Activated naive CD4-positive, alpha-beta T cell treated with anti-CD3 and anti-CD28 coated beads, Interleukin-2, amount 10 ng/mL, durations not matched to agents 7 days and 5 days (primary cell): ENCODE results near the gene CPNE5.

Experiments used
- CTCF ChIA-PET: fragments of 350-600 bp; sonication (Branson Sonifier 250); formaldehyde crosslinking; loops from one replicate; lab custom pipeline; 2021; ENCODE audit warnings: antibody characterized with exemption; lab: Charles Lee
- DNase-seq: peaks from one replicate; pipeline ENCODE4 v3.0.0-alpha.2; 2020
- H3K27ac Mint-ChIP-seq: one replicate; pipeline ENCODE4 v1.8.0; 2021; ENCODE audit warnings: mild to moderate bottlenecking, moderate library complexity, mixed read lengths
- H3K27me3 Mint-ChIP-seq: one replicate; pipeline ENCODE4 v1.8.0; 2021; ENCODE audit warnings: mild to moderate bottlenecking, mixed read lengths
- H3K36me3 Mint-ChIP-seq: one replicate; pipeline ENCODE4 v1.8.0; 2021; ENCODE audit warnings: mixed read lengths
- H3K4me1 Mint-ChIP-seq: one replicate; pipeline ENCODE4 v1.8.0; 2021; ENCODE audit warnings: mixed read lengths
- H3K4me3 Mint-ChIP-seq: one replicate; pipeline ENCODE4 v1.8.0; 2021; ENCODE audit warnings: mild to moderate bottlenecking, moderate library complexity, mixed read lengths
- H3K9me3 Mint-ChIP-seq: one replicate; pipeline ENCODE4 v1.8.0; 2021; ENCODE audit warnings: mixed read lengths

CPNE5 gene

GRCh38 chr6:36850021-36850420 lies 10.8 kb upstream of the CPNE5 start:
- peaks cover 23% of the 10 kb centered on the region for H3K27me3 Mint-ChIP-seq
- DNase-seq: no peak
- H3K27ac Mint-ChIP-seq: no peak overlapping the region
- H3K4me1 Mint-ChIP-seq: no peaks in the 10 kb centered on the region
- CTCF ChIA-PET: interaction anchor here (0.7 to 9.5 kb wide), 9 partner anchors 11 to 83 kb away, joined by 3 to 149 read pairs (median 12); partner anchors contain the start of gene PPIL1
- peaks cover 34% of the 10 kb centered on the region for H3K36me3 Mint-ChIP-seq
- H3K4me3 Mint-ChIP-seq: no peak overlapping the region
- peaks cover 2% of the 10 kb centered on the region for H3K9me3 Mint-ChIP-seq

- Mint-ChIP-seq H3K4me3 (no peak overlapping the region), H3K27ac (no peak overlapping the region), H3K27me3 (peaks cover 27% of the 10 kb centered on the region), H3K9me3 (peaks cover 2% of the 10 kb centered on the region), H3K36me3 (peaks cover 26% of the 10 kb centered on the region), H3K4me1 (no peaks in the 10 kb centered on the region)
- no peak for DNase-seq
- CTCF ChIA-PET: interaction anchor here (0.9 to 9.5 kb wide), 12 partner anchors 8 to 169 kb away, joined by 3 to 149 read pairs (median 4); no protein-coding TSS in a partner anchor
Measured at GRCh38 chr6:36848658-36849441, 9.6 kb upstream of the CPNE5 start.

DNA sequence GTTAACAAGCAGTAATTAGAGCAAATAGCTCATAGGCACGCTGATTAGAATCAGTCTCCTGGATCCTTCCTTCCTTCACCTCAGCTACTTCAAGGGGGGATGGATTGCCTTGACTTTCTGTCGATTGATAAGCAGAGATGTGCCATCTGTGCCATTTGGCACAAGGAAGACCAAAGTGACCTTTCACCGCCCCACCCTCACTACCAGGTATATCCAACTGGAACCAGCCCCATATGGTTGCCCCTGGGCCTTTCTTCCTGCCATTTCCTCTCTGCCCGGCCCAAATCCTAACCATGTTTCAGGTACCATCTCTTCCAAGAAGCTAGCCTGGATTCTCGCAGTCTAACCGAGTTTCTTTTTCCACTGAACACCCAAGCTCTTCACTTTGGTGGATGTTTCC lies 8.7 kb upstream of the CPNE5 start:
- Mint-ChIP-seq H3K36me3 (peaks cover 18% of the 10 kb centered on the region), H3K27me3 (peaks cover 32% of the 10 kb centered on the region), H3K4me3 (no peak overlapping the region), H3K9me3 (peaks cover 2% of the 10 kb centered on the region), H3K27ac (no peak overlapping the region), H3K4me1 (no peaks in the 10 kb centered on the region)
- DNase-seq: no peak
- CTCF ChIA-PET: interaction anchor here (1.0 to 9.5 kb wide), 8 partner anchors 10 to 89 kb away, joined by 3 to 149 read pairs (median 3); no protein-coding TSS in a partner anchor

DNA sequence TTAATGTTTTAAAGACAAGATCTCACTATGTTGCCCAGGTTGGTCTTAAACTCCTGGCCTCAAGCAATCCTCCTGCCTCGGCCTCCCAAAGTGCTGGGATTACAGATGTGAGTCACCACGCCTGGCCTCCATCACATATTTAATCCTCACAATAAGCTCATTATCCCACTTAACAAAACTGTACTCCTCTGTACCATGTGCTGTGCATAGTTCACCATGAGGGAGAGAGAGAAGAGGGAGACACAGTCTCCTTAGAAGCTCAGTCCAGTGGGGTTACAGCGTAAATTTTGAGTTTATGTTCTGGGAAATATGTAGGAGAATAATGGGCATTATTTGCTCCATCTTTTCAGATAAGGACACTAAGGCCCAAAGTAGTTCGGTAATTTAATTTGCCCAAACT lies 7.9 kb upstream of the CPNE5 start:
- peaks cover 16% of the 10 kb centered on the region for H3K36me3 Mint-ChIP-seq
- no peaks in the 10 kb centered on the region for H3K4me1 Mint-ChIP-seq
- H3K4me3 Mint-ChIP-seq: no peak overlapping the region
- CTCF ChIA-PET: interaction anchor here (0.5 to 9.5 kb wide), 8 partner anchors 9 to 81 kb away, joined by 3 to 149 read pairs (median 4); no protein-coding TSS in a partner anchor
- no peak for DNase-seq
- H3K9me3 Mint-ChIP-seq: peaks cover 2% of the 10 kb centered on the region
- H3K27ac Mint-ChIP-seq: no peak overlapping the region
- H3K27me3 Mint-ChIP-seq: peaks cover 37% of the 10 kb centered on the region

GRCh38 chr6:36845233-36845632 lies 6.0 kb upstream of the CPNE5 start:
- Mint-ChIP-seq H3K36me3 (peaks cover 4% of the 10 kb centered on the region), H3K4me3 (no peak overlapping the region), H3K27me3 (peaks cover 49% of the 10 kb centered on the region), H3K4me1 (peaks cover 9% of the 10 kb centered on the region), H3K27ac (no peak overlapping the region), H3K9me3 (no peaks in the 10 kb centered on the region)
- CTCF ChIA-PET: interaction anchor here (9.5 kb wide), 1 partner anchor 79 kb away, joined by 149 read pairs; no protein-coding TSS in a partner anchor
- DNase-seq: no peak

DNA sequence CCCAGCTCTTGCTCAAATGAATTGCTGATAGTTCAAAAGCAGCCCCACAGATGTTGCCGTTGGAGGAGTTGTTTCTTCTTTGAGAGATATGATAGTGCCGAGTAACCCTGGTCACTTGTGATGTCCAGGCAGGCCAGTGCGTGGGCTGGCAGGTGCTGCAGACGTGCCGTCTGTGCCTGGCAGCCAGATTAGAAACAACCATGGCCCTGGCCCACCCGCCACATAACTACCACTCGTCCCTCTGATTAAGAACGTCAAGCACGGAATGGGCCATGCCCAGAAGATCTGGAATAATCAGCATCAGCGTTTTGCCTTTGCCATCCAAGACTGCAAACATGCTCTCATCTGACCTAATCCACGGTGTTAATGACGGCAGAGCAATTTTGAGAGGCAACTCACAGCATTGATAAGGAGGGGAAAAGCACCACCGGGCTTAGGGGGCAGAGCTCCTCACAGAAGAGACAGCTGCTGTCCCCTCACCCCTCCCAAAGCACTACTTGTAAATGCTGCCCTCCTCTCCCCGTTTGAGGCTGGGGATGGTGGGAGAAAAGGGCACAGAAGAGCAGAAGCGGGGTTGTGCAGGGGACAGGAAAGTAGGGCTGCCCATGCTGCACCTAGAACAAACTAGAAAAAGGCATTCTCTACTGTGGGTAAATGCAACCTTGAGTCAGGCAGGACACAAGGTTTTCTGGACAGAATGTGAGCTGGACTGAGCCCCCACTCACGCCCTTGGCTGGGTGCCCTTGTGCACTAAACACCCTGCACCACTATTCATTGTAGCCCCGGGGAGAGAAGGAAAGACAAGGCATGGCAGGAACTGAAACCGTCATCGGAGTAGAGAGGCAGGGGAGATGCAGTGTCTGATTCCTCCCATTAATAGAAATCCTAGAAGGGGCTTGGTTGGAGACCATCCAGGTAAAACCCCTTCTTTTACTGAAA lies 5.3 kb upstream of the CPNE5 start:
- Mint-ChIP-seq H3K36me3 (no peaks in the 10 kb centered on the region), H3K4me3 (no peak overlapping the region), H3K27me3 (peaks cover 56% of the 10 kb centered on the region), H3K9me3 (no peaks in the 10 kb centered on the region), H3K4me1 (peaks cover 12% of the 10 kb centered on the region), H3K27ac (no peak overlapping the region)
- CTCF ChIA-PET: interaction anchor here (0.6 to 9.5 kb wide), 4 partner anchors 8 to 80 kb away, joined by 3 to 149 read pairs (median 6); no protein-coding TSS in a partner anchor
- no peak for DNase-seq

DNA sequence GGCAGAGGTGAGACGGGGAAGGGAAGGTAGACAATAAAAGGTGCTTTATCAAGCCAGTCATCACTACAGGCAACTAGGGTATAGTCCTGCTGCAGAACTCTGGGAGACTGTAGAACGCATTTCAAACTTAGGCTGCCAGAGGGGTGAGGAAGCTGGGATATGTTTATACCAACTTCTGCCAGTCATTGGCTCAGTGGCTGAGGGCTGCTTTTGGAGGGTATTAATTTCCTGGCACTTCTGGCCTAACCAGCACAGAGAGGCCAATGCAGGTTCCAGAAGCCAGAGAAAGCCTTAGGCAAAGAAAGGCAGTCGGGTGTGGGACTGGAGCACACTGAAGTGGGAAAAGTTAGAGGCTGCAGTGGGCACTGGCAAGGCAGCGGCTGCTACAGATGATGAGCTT lies 3.9 kb upstream of the CPNE5 start:
- Mint-ChIP-seq H3K27ac (no peak overlapping the region), H3K4me3 (no peak overlapping the region), H3K4me1 (peaks cover 18% of the 10 kb centered on the region), H3K36me3 (no peaks in the 10 kb centered on the region), H3K27me3 (peaks cover 59% of the 10 kb centered on the region), H3K9me3 (no peaks in the 10 kb centered on the region)
- DNase-seq: no peak
- CTCF ChIA-PET: interaction anchor here (0.9 to 2.6 kb wide), 3 partner anchors 8 to 71 kb away, joined by 3 to 7 read pairs (median 3); no protein-coding TSS in a partner anchor

GRCh38 chr6:36841756-36842155 lies 2.5 kb upstream of the CPNE5 start:
- no peak for DNase-seq
- Mint-ChIP-seq H3K4me1 (peaks cover 18% of the 10 kb centered on the region), H3K27me3 (peaks cover 72% of the 10 kb centered on the region), H3K9me3 (no peaks in the 10 kb centered on the region), H3K36me3 (no peaks in the 10 kb centered on the region), H3K4me3 (no peak overlapping the region), H3K27ac (no peak overlapping the region)
- CTCF ChIA-PET: interaction anchor here (1.4 kb wide), 1 partner anchor 8 kb away, joined by 3 read pairs; no protein-coding TSS in a partner anchor

GRCh38 chr6:36840432-36841403 lies 1.5 kb upstream of the CPNE5 start:
- Mint-ChIP-seq H3K27ac (no peak overlapping the region), H3K4me1 (peaks cover 18% of the 10 kb centered on the region), H3K27me3 (peaks cover 79% of the 10 kb centered on the region), H3K9me3 (no peaks in the 10 kb centered on the region), H3K36me3 (no peaks in the 10 kb centered on the region), H3K4me3 (peak overlapping the region; percentile 72)
- CTCF ChIA-PET: interaction anchor here (1.0 to 1.4 kb wide), 2 partner anchors 9 to 74 kb away, joined by 3 read pairs; no protein-coding TSS in a partner anchor
- DNase-seq: peak; percentile 54

- Mint-ChIP-seq H3K36me3 (no peaks in the 10 kb centered on the region), H3K27me3 (peaks cover 79% of the 10 kb centered on the region), H3K27ac (no peak overlapping the region), H3K4me1 (peaks cover 18% of the 10 kb centered on the region), H3K4me3 (peak overlapping the region; percentile 72), H3K9me3 (no peaks in the 10 kb centered on the region)
- CTCF ChIA-PET: no interaction called here
- peak; percentile 65 for DNase-seq
Measured at GRCh38 chr6:36839749-36840431, 646 bp upstream of the CPNE5 start.

DNA sequence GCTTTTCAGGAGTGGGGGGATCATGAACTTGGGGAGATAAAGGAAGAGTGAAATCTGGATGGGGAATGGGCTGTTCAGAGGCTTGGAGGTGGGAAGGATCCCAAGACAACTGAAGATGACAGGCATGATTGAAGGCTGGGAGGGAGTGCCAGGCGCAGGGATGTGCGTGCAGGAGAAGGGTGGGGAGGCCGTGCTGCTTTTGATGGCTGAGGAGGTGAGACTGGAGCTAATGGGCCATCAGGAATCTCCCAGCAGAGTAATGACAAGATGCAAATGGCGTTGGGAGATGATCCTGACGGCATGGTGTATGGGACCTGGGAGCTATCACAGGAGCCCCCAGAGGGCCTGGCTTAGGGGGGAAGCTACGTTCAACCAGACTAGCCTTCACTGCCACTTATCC lies 1.6 kb downstream of the CPNE5 start:
- Mint-ChIP-seq H3K27me3 (peaks cover 78% of the 10 kb centered on the region), H3K4me1 (peaks cover 18% of the 10 kb centered on the region), H3K4me3 (no peak overlapping the region), H3K27ac (no peak overlapping the region), H3K36me3 (no peaks in the 10 kb centered on the region), H3K9me3 (peaks cover 5% of the 10 kb centered on the region)
- CTCF ChIA-PET: interaction anchor here (1.0 to 2.5 kb wide), 7 partner anchors 9 to 180 kb away, joined by 3 to 11 read pairs (median 4); no protein-coding TSS in a partner anchor
- DNase-seq: no peak

- peaks cover 18% of the 10 kb centered on the region for H3K4me1 Mint-ChIP-seq
- H3K27me3 Mint-ChIP-seq: peaks cover 77% of the 10 kb centered on the region
- no peak overlapping the region for H3K4me3 Mint-ChIP-seq
- H3K36me3 Mint-ChIP-seq: no peaks in the 10 kb centered on the region
- no peak for DNase-seq
- CTCF ChIA-PET: interaction anchor here (1.2 to 2.5 kb wide), 4 partner anchors 12 to 181 kb away, joined by 3 to 11 read pairs (median 6); no protein-coding TSS in a partner anchor
- no peak overlapping the region for H3K27ac Mint-ChIP-seq
- peaks cover 5% of the 10 kb centered on the region for H3K9me3 Mint-ChIP-seq
Measured at GRCh38 chr6:36837022-36837339, 2.3 kb downstream of the CPNE5 start.
